ENCODE data around the gene DAB2IP. TPM values are rescaled to one million over a fixed set of nuclear protein-coding genes. Genes with fewer than 3 reads are reported as not detected.
"Not testable (repeated sequence)": the region's sequence is repeated elsewhere in the genome, so short reads cannot be mapped to it uniquely, and the experiment has no call there.

The DAB2IP gene
- total RNA-seq, 2 experiments from 2014 or later: 0.06 TPM; not detected in 1

GRCh38 chr9:121622387-121623203, 28.8 kb upstream of the DAB2IP start:
- Mint-ChIP-seq H3K9me3 (no peaks in the 10 kb centered on the region), H3K4me3 (no peak overlapping the region), H3K27me3 (peaks cover 4% of the 10 kb centered on the region), H3K4me1 (ENCODE audit: low read depth) (no peaks in the 10 kb centered on the region), H3K36me3 (ENCODE audit: low read depth) (no peaks in the 10 kb centered on the region), H3K27ac (no peak overlapping the region)
- Histone ChIP-seq H3K27ac (ENCODE audit: low read depth in 1 of 2, low read length in 2 of 2) (no peak overlapping the region), H3K4me3 (ENCODE audit: low read length) (no peak overlapping the region), H3K36me3 (ENCODE audit: insufficient read depth, low read length) (no peaks in the 10 kb centered on the region), H3K4me1 (ENCODE audit: insufficient read depth, low read length) (no peaks in the 10 kb centered on the region), H3K27me3 (ENCODE audit: control insufficient read depth in 1 of 2, insufficient read depth in 2 of 2, low read length in 2 of 2) (no peaks in the 10 kb centered on the region), H3K9me3 (ENCODE audit: control insufficient read depth in 1 of 2, insufficient read depth in 1 of 2, low read length in 2 of 2) (peaks cover 0 to 4% of the 10 kb centered on the region in 2 experiments)
- POLR2A ChIA-PET: no interaction called here
- TF ChIP-seq CTCF (IDR thresholded peaks at IDR 0.05): no peak
- DNase-seq (no peak), ATAC-seq (ENCODE audit: poor library complexity) (no peak)
- CTCF ChIA-PET: no interaction called here
- intact Hi-C loops (cut with DNase I, micrococcal nuclease): no loop called here

- H3K4me1 Mint-ChIP-seq (ENCODE audit: low read depth); H3K27ac Mint-ChIP-seq; H3K4me3 Mint-ChIP-seq; H3K9me3 ChIP-seq (ENCODE audit: control insufficient read depth in 1 of 2, insufficient read depth in 1 of 2, low read length in 2 of 2); H3K27me3 ChIP-seq (ENCODE audit: control insufficient read depth in 1 of 2, insufficient read depth in 2 of 2, low read length in 2 of 2); H3K4me3 ChIP-seq (ENCODE audit: low read length); H3K27ac ChIP-seq (ENCODE audit: low read depth in 1 of 2, low read length in 2 of 2); POLR2A ChIA-PET; H3K36me3 ChIP-seq (ENCODE audit: insufficient read depth, low read length); H3K36me3 Mint-ChIP-seq (ENCODE audit: low read depth); H3K27me3 Mint-ChIP-seq; DNase-seq; intact Hi-C loops (cut with DNase I, micrococcal nuclease); H3K4me1 ChIP-seq (ENCODE audit: insufficient read depth, low read length); H3K9me3 Mint-ChIP-seq; ATAC-seq (ENCODE audit: poor library complexity); CTCF ChIA-PET: not testable (repeated sequence)
These were observed 28.0 kb upstream of the DAB2IP start for GRCh38 chr9:121623430-121623829.

- DNase-seq: no peak
- ChIA-PET CTCF (no interaction called here), POLR2A (no interaction called here)
- Histone ChIP-seq H3K36me3 (ENCODE audit: insufficient read depth, low read length) (no peaks in the 10 kb centered on the region), H3K4me3 (ENCODE audit: low read length) (no peak overlapping the region), H3K4me1 (ENCODE audit: insufficient read depth, low read length) (no peaks in the 10 kb centered on the region), H3K27ac (ENCODE audit: low read depth in 1 of 2, low read length in 2 of 2) (no peak overlapping the region), H3K27me3 (ENCODE audit: control insufficient read depth in 1 of 2, insufficient read depth in 2 of 2, low read length in 2 of 2) (peaks cover 0 to 4% of the 10 kb centered on the region in 2 experiments), H3K9me3 (ENCODE audit: control insufficient read depth in 1 of 2, insufficient read depth in 1 of 2, low read length in 2 of 2) (peaks cover 0 to 4% of the 10 kb centered on the region in 2 experiments)
- Mint-ChIP-seq H3K9me3 (no peaks in the 10 kb centered on the region), H3K27me3 (peaks cover 4% of the 10 kb centered on the region), H3K4me3 (no peak overlapping the region), H3K4me1 (ENCODE audit: low read depth) (no peaks in the 10 kb centered on the region), H3K27ac (no peak overlapping the region), H3K36me3 (ENCODE audit: low read depth) (no peaks in the 10 kb centered on the region)
- ATAC-seq (ENCODE audit: poor library complexity): no peak
- intact Hi-C loops (cut with DNase I, micrococcal nuclease): no loop called here
- TF ChIP-seq CTCF (IDR thresholded peaks at IDR 0.05): no peak
These were observed 25.8 kb upstream of the DAB2IP start for GRCh38 chr9:121625590-121625989.

GRCh38 chr9:121626012-121626411, 25.4 kb upstream of the DAB2IP start:
- Mint-ChIP-seq H3K4me3 (no peak overlapping the region), H3K4me1 (ENCODE audit: low read depth) (no peaks in the 10 kb centered on the region), H3K27me3 (peaks cover 4% of the 10 kb centered on the region), H3K27ac (no peak overlapping the region), H3K9me3 (no peaks in the 10 kb centered on the region), H3K36me3 (ENCODE audit: low read depth) (no peaks in the 10 kb centered on the region)
- ATAC-seq (ENCODE audit: poor library complexity) (no peak), DNase-seq (no peak)
- Histone ChIP-seq H3K27me3 (ENCODE audit: control insufficient read depth in 1 of 2, insufficient read depth in 2 of 2, low read length in 2 of 2) (peaks cover 0 to 4% of the 10 kb centered on the region in 2 experiments), H3K36me3 (ENCODE audit: insufficient read depth, low read length) (no peaks in the 10 kb centered on the region), H3K27ac (ENCODE audit: low read depth in 1 of 2, low read length in 2 of 2) (no peak overlapping the region), H3K4me3 (ENCODE audit: low read length) (no peak overlapping the region), H3K9me3 (ENCODE audit: control insufficient read depth in 1 of 2, insufficient read depth in 1 of 2, low read length in 2 of 2) (peaks cover 0 to 4% of the 10 kb centered on the region in 2 experiments), H3K4me1 (ENCODE audit: insufficient read depth, low read length) (no peaks in the 10 kb centered on the region)
- ChIA-PET POLR2A (no interaction called here), CTCF (no interaction called here)
- TF ChIP-seq CTCF (IDR thresholded peaks at IDR 0.05): no peak
- intact Hi-C loops (cut with DNase I, micrococcal nuclease): no loop called here

Measured in CD4-positive, alpha-beta T cell (primary cell).